ENCODE measurements around the gene TFF1.

TFF1 gene

GRCh38 chr21:42360317-42360716, 6.0 kb downstream of the TFF1 start:
- Histone ChIP-seq H3K9me3 (no peaks in the 10 kb centered on the region), H3K27me3 (peaks cover 31% of the 10 kb centered on the region), H3K27ac (no peak overlapping the region), H3K36me3 (no peaks in the 10 kb centered on the region), H3K4me1 (ENCODE audit: control insufficient read depth in 1 of 2, insufficient read depth in 1 of 2, low read depth in 1 of 2, low read length in 1 of 2) (peaks cover 8 to 13% of the 10 kb centered on the region in 2 experiments), H3K4me3 (ENCODE audit: low read depth in 1 of 2, low read length in 1 of 2) (no peak overlapping the region)
- TF ChIP-seq CTCF (IDR thresholded peaks at IDR 0.05): no peak

GRCh38 chr21:42358937-42359336, 7.4 kb downstream of the TFF1 start:
- no peaks in the 10 kb centered on the region for H3K9me3 ChIP-seq
- no peak for TF ChIP-seq CTCF (IDR thresholded peaks at IDR 0.05)
- H3K27me3 ChIP-seq: peaks cover 31% of the 10 kb centered on the region
- H3K36me3 ChIP-seq: no peaks in the 10 kb centered on the region
- peaks cover 0 to under 1% of the 10 kb centered on the region in 2 experiments for H3K4me1 ChIP-seq (ENCODE audit: control insufficient read depth in 1 of 2, insufficient read depth in 1 of 2, low read depth in 1 of 2, low read length in 1 of 2)
- no peak overlapping the region for H3K4me3 ChIP-seq (ENCODE audit: low read depth in 1 of 2, low read length in 1 of 2)
- no peak overlapping the region for H3K27ac ChIP-seq

GRCh38 chr21:42358261-42358660, 8.1 kb downstream of the TFF1 start:
- H3K27me3 ChIP-seq: peaks cover 26% of the 10 kb centered on the region
- H3K4me1 ChIP-seq (ENCODE audit: control insufficient read depth in 1 of 2, insufficient read depth in 1 of 2, low read depth in 1 of 2, low read length in 1 of 2): no peaks in the 10 kb centered on the region
- no peaks in the 10 kb centered on the region for H3K9me3 ChIP-seq
- no peak overlapping the region for H3K27ac ChIP-seq
- H3K4me3 ChIP-seq (ENCODE audit: low read depth in 1 of 2, low read length in 1 of 2): no peak overlapping the region
- H3K36me3 ChIP-seq: no peaks in the 10 kb centered on the region
- TF ChIP-seq CTCF (IDR thresholded peaks at IDR 0.05): no peak

- no peaks in the 10 kb centered on the region for H3K36me3 ChIP-seq
Measured at GRCh38 chr21:42357307-42357706, 9.0 kb downstream of the TFF1 start.

GRCh38 chr21:42356650-42357049, 9.7 kb downstream of the TFF1 start:
- TF ChIP-seq CTCF (IDR thresholded peaks at IDR 0.05): no peak
- no peak overlapping the region for H3K27ac ChIP-seq

More at GRCh38 chr21:42357307-42357706, 9.0 kb downstream of the TFF1 start:
- Histone ChIP-seq H3K9me3 (no peaks in the 10 kb centered on the region), H3K27me3 (peaks cover 16% of the 10 kb centered on the region), H3K4me1 (ENCODE audit: control insufficient read depth in 1 of 2, insufficient read depth in 1 of 2, low read depth in 1 of 2, low read length in 1 of 2) (no peaks in the 10 kb centered on the region), H3K27ac (no peak overlapping the region), H3K4me3 (ENCODE audit: low read depth in 1 of 2, low read length in 1 of 2) (no peak overlapping the region)
- no peak for TF ChIP-seq CTCF (IDR thresholded peaks at IDR 0.05)

GRCh38 chr21:42356046-42356445, 10.3 kb downstream of the TFF1 start:
- no peak overlapping the region for H3K4me3 ChIP-seq (ENCODE audit: low read depth in 1 of 2, low read length in 1 of 2)
- no peaks in the 10 kb centered on the region for H3K36me3 ChIP-seq
- peaks cover 3% of the 10 kb centered on the region for H3K27me3 ChIP-seq
- H3K27ac ChIP-seq: no peak overlapping the region
- no peak for TF ChIP-seq CTCF (IDR thresholded peaks at IDR 0.05)
- H3K4me1 ChIP-seq (ENCODE audit: control insufficient read depth in 1 of 2, insufficient read depth in 1 of 2, low read depth in 1 of 2, low read length in 1 of 2): no peaks in the 10 kb centered on the region
- H3K9me3 ChIP-seq: no peaks in the 10 kb centered on the region

More at GRCh38 chr21:42356650-42357049, 9.7 kb downstream of the TFF1 start:
- no peaks in the 10 kb centered on the region for H3K36me3 ChIP-seq
- H3K4me1 ChIP-seq (ENCODE audit: control insufficient read depth in 1 of 2, insufficient read depth in 1 of 2, low read depth in 1 of 2, low read length in 1 of 2): no peaks in the 10 kb centered on the region
- peaks cover 9% of the 10 kb centered on the region for H3K27me3 ChIP-seq
- H3K4me3 ChIP-seq (ENCODE audit: low read depth in 1 of 2, low read length in 1 of 2): no peak overlapping the region
- H3K9me3 ChIP-seq: no peaks in the 10 kb centered on the region
